Panc1 (cell line): ENCODE measurements around the gene TRMT10B. TPM values are rescaled to one million over a fixed set of nuclear protein-coding genes. Genes with fewer than 3 reads are reported as not detected.

Source experiments
- ATAC-seq: fragments of 200-7000 bp; cut with Tn5 transposase; 2 replicates; pipeline ENCODE4 v1.9.1; 2020; ENCODE audit warnings: mild to moderate bottlenecking, moderate library complexity
- BruUV-seq: library from RNA; stranded (reverse); fragments of 400-500 nt; replicated peaks from 2 replicates; lab custom pipeline; 2021; lab: Mats Ljungman, UMichigan
- CTCF ChIA-PET: fragments of 300-600 bp; sonication (Branson Sonifier 250); formaldehyde crosslinking; loops from one replicate; lab custom pipeline; 2022; ENCODE audit warnings: antibody characterized with exemption; lab: Charles Lee
- POLR2A ChIA-PET: fragments of 300-600 bp; sonication (Branson Sonifier 250); formaldehyde crosslinking; loops from one replicate; lab custom pipeline; 2022; ENCODE audit warnings: antibody characterized with exemption; lab: Charles Lee
- DNase-seq: peaks from one replicate; pipeline ENCODE4 v3.0.0-alpha.2; 2010; ENCODE audit warnings: low read depth, low spot score
- H3K27ac ChIP-seq: 2 replicates; pipeline ENCODE4 v1.5.1; 2011; ENCODE audit warnings: mild to moderate bottlenecking, low read length, inconsistent platforms
- H3K27me3 ChIP-seq: fragments of 200-500 bp; sonication (Bioruptor generic); 2 replicates; pipeline ENCODE4 v1.6.0; 2014; ENCODE audit warnings: low read length, inconsistent platforms; ENCODE audit not compliant: control insufficient read depth, insufficient read depth
- H3K36me3 ChIP-seq: fragments of 200-500 bp; sonication (Bioruptor generic); 2 replicates; pipeline ENCODE4 v1.5.1; 2014; ENCODE audit warnings: inconsistent platforms, mild to moderate bottlenecking, low read length, moderate library complexity; ENCODE audit not compliant: control insufficient read depth, insufficient read depth
- H3K4me1 ChIP-seq: 2 replicates; pipeline ENCODE4 v1.5.1; 2011; ENCODE audit warnings: inconsistent platforms, mild to moderate bottlenecking, low read length, moderate library complexity; ENCODE audit not compliant: control insufficient read depth, insufficient read depth
- H3K4me3 ChIP-seq, 2 experiments: 2 replicates each; pipeline ENCODE4 v1.5.1; 2011 to 2012; ENCODE audit warnings: low read depth in 2 of 2, low read length in 2 of 2, mild to moderate bottlenecking in 2 of 2, inconsistent platforms in 1 of 2, moderate library complexity in 1 of 2
- H3K9me3 ChIP-seq: fragments of 200-500 bp; sonication (Bioruptor generic); 2 replicates; pipeline ENCODE4 v1.5.1; 2014; ENCODE audit warnings: low read depth, mild to moderate bottlenecking, inconsistent platforms, low read length, moderate library complexity; ENCODE audit not compliant: control insufficient read depth, insufficient read depth
- CTCF ChIP-seq: fragments of 450-650 bp; IDR thresholded peaks from 2 replicates; pipeline ENCODE4 v1.5.1; 2017; ENCODE audit warnings: mild to moderate bottlenecking
- POLR2AphosphoS5 ChIP-seq: IDR thresholded peaks from 2 replicates; pipeline ENCODE4 v1.6.1; 2012; ENCODE audit warnings: mild to moderate bottlenecking, low read depth, low read length, moderate library complexity
- REST ChIP-seq, 2 experiments: IDR thresholded peaks; 2 replicates each; pipeline ENCODE4 v1.6.1; 2011 to 2012; ENCODE audit warnings: low read depth in 2 of 2, control low read depth in 1 of 2, low read length in 1 of 2, mild to moderate bottlenecking in 1 of 2, moderate library complexity in 1 of 2; ENCODE audit not compliant: insufficient read depth in 1 of 2
- SIN3A ChIP-seq: IDR thresholded peaks from 2 replicates; pipeline ENCODE4 v1.6.1; 2012; ENCODE audit warnings: low read depth, mild to moderate bottlenecking, low read length, moderate library complexity, borderline replicate concordance; ENCODE audit not compliant: insufficient read depth
- TCF7L2 ChIP-seq: IDR thresholded peaks from 2 replicates; pipeline ENCODE4 v1.6.1; 2011; ENCODE audit warnings: mild to moderate bottlenecking, low read depth, low read length, inconsistent platforms
- in situ Hi-C: cut with HindIII; loops from 2 replicates; pipeline ENCODE4 v1.10.0; 2016; ENCODE audit warnings: low sequenced_read_pairs, low pct_unique_long_range_greater_than_20kb
- intact Hi-C: fragments of 100-400 bp; cut with micrococcal nuclease; formaldehyde crosslinking; loops from one replicate; pipeline ENCODE4 v1.10.0; 2022; ENCODE audit not compliant: unreplicated experiment
- total RNA-seq: library from RNA; stranded (reverse); gene quantifications from one replicate; pipeline ENCODE4 v1.2.1, GENCODE V29; 2021; ENCODE audit not compliant: unreplicated experiment

Gene TRMT10B
- total RNA-seq, 1 experiment from 2014 or later = 9.8 TPM

- H3K4me1 ChIP-seq = no peaks in the 10 kb centered on the region
- no peak overlapping the region for H3K4me3 ChIP-seq
- CTCF ChIA-PET = no interaction called here
- BruUV-seq = no TSS peak
- in situ Hi-C loops = no loop called here
- ATAC-seq = no peak
- POLR2A ChIA-PET = interaction anchor here (0.6 kb wide), 1 partner anchor 42 kb away, joined by 4 read pairs; no protein-coding TSS in a partner anchor
- H3K27ac ChIP-seq = no peak overlapping the region
- H3K9me3 ChIP-seq = no peaks in the 10 kb centered on the region
- no peak for DNase-seq
- H3K36me3 ChIP-seq = peaks cover 8% of the 10 kb centered on the region; the same call in 1 of the 2 replicates
- intact Hi-C loops = no loop called here
- no peaks in the 10 kb centered on the region for H3K27me3 ChIP-seq
- no peak for TF ChIP-seq SIN3A
- no peak for TF ChIP-seq CTCF
- no peak for TF ChIP-seq REST (IDR thresholded peaks at IDR 0.05; ENCODE audit: insufficient read depth in 1 of 2, low read depth in 2 of 2, low read length in 1 of 2)
- TF ChIP-seq POLR2AphosphoS5 = no peak
- TF ChIP-seq TCF7L2 = no peak
Measured at GRCh38 chr9:37769995-37770394, 16.4 kb downstream of the TRMT10B start.

- Histone ChIP-seq H3K36me3 (peaks cover 17% of the 10 kb centered on the region; the same call in 1 of the 2 replicates), H3K27me3 (no peaks in the 10 kb centered on the region), H3K4me3 (no peak overlapping the region), H3K9me3 (no peaks in the 10 kb centered on the region), H3K4me1 (no peaks in the 10 kb centered on the region), H3K27ac (no peak overlapping the region)
- DNase-seq (no peak), ATAC-seq (no peak)
- ChIA-PET POLR2A (no interaction called here), CTCF (no interaction called here)
- intact Hi-C loops = no loop called here
- in situ Hi-C loops = no loop called here
- no TSS peak for BruUV-seq
- TF ChIP-seq TCF7L2 (no peak), POLR2AphosphoS5 (no peak), CTCF (no peak), SIN3A (no peak), REST (IDR thresholded peaks at IDR 0.05; ENCODE audit: insufficient read depth in 1 of 2, low read depth in 2 of 2, low read length in 1 of 2) (no peak)
Measured at GRCh38 chr9:37775216-37775919, 21.8 kb downstream of the TRMT10B start.
